Myocyte (in vitro differentiated cells): ENCODE data around the gene SYNDIG1. TPM values are rescaled to one million over a fixed set of nuclear protein-coding genes. Genes with fewer than 3 reads are reported as not detected.

Experiments
- DNase-seq: peaks from one replicate; pipeline ENCODE4 v3.0.0-alpha.2; 2012; ENCODE audit warnings: low read depth
- total RNA-seq: library from RNA; depleted of rRNA; stranded (reverse); fragments of >200 nt; gene quantifications from 2 replicates; pipeline ENCODE4 v1.2.3, GENCODE V29; 2014

SYNDIG1 gene
- total RNA-seq, 1 donor from 2014 or later, result not detected

- no peak for DNase-seq
These were observed 53.3 kb downstream of the SYNDIG1 start for GRCh38 chr20:24522452-24523330.

DNA sequence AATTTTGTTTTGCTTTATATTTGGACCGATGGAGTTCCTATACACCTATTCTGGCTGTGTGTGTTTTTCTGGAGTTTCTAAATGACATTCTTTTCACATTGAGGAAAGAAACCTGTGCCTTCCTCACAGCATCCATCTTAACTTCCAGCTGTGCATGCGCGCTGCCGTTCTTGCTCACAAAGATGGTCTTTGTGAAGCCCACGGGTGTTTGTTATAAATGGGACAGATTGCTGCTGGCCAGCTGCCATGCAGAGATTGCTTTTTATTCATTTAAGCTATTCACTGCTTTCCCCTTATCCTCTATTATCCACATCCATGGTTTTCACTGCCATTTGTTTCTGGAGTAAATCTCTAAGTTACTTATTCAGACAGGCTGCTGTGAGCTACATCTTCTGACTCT is 54.2 kb downstream of the SYNDIG1 start:
- no peak for DNase-seq

- DNase-seq, result no peak
These were observed 59.3 kb downstream of the SYNDIG1 start for GRCh38 chr20:24528583-24529368.

DNA sequence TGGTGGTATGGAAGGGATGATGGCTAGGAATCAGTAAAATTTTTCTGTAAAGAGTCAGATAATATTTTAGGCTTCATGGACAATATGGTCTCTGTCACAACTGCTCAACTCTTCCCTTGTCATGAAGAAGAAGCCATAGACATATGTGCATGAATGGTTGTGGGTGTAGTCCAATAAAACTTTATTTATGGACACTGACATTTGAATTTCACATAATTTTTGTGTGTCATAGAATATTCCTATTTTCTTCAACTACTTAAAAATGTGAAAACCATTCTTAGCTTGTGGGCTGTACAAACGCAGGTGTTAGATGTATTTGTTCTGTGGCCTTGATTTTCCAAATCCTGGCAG is 59.9 kb downstream of the SYNDIG1 start:
- no peak for DNase-seq

- DNase-seq, result no peak
These were observed 60.8 kb downstream of the SYNDIG1 start for GRCh38 chr20:24530131-24530680.

- no peak for DNase-seq
These were observed 61.8 kb downstream of the SYNDIG1 start for GRCh38 chr20:24531202-24531601.

- no peak for DNase-seq
These were observed 62.4 kb downstream of the SYNDIG1 start for GRCh38 chr20:24531631-24532419.

DNA sequence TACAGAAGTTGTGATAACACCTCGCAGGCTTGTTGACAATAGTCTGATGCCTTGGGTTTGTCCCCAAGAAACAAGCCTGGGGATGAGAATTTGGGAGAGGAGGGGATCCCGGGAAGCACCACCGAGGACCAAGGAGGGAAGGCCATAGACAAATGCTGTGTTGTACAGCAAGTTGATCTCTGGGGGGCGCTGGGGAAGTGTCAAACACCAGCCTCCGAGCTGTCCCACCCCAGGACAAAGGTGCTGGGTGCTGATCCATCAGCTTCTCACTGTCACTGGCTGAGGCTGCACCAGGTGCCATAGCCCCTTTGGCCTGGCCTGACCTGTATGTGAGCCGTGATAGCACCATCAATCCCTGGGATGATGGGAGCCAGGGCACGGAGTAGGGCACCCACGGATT is 64.0 kb downstream of the SYNDIG1 start:
- no peak for DNase-seq

GRCh38 chr20:24534282-24534681 is 64.9 kb downstream of the SYNDIG1 start:
- no peak for DNase-seq

GRCh38 chr20:24535941-24536730 is 66.7 kb downstream of the SYNDIG1 start:
- DNase-seq, result no peak

GRCh38 chr20:24537210-24537609 is 67.8 kb downstream of the SYNDIG1 start:
- no peak for DNase-seq

DNA sequence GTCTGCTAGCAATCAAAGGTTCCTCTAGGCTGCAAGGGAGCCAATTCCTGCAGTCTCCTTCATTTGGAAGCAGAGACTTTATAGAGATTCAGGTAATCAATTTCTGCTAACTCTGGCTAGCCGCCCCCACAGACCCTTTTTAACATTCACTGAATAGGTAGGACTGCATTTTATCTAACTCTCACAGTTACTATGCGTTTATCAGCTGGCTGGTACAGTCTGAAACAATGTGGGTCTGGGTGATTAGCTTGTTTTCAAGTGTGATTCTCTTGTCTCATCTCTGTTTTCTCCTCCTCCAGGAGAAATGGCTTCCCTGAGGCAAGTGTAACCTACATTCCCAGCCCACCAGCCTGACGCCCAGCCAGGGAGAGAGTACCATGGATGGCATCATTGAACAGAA is 73.3 kb downstream of the SYNDIG1 start:
- no peak for DNase-seq

- no peak for DNase-seq
These were observed 73.7 kb downstream of the SYNDIG1 start for GRCh38 chr20:24543168-24543567.

DNA sequence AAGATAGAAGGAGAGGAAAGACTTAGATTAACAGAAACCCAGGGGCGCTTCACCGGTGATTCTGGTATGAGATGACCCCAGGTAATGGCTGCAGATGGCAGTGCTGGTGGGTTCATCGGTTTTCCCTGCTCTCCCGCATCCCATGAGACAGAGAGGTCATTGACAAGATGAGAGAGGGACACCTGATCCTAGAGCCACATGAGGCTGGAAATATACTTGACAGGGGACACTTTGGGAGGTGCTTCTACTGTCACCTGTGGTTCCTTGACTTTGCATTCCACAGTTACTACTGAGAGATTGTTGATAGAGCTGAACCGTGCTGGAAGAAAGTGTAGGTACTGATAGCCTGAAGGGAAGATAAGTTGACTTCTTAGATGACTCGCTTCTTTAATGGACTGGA is 74.3 kb downstream of the SYNDIG1 start:
- DNase-seq, result no peak

- no peak for DNase-seq
These were observed 74.9 kb downstream of the SYNDIG1 start for GRCh38 chr20:24544371-24544770.

- DNase-seq, result no peak
These were observed 75.7 kb downstream of the SYNDIG1 start for GRCh38 chr20:24545168-24545567.

DNA sequence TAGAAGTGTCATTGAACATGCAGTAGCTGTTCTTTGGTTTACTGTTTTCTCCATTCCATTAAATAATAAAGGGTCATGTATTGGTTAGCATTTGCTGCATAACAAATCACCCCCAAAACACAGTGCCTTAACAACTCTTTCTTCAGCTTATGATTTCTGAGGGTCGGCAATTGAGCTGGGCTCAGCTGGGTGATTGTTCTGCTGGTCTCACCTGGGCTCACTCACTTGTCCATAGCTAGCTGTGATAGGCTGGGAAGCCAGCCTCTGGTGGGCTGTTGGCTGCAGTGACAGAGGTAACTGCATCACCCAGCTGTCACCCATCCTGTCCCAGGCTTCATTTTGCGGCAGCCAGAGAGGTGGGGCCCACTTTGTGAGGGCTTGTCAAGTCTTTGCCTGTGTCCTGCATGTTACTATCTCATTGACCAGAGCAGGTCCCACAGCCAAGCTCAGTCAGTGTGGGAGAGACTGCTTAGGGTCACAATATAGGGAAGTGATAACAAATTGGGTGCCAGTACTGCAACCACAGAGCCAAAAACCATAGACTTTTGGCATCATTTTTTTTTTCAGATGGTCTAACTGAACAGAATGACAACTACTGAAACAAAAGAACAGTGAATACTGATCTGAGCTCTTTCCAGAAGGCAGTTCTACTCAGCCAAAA is 76.9 kb downstream of the SYNDIG1 start:
- no peak for DNase-seq

DNA sequence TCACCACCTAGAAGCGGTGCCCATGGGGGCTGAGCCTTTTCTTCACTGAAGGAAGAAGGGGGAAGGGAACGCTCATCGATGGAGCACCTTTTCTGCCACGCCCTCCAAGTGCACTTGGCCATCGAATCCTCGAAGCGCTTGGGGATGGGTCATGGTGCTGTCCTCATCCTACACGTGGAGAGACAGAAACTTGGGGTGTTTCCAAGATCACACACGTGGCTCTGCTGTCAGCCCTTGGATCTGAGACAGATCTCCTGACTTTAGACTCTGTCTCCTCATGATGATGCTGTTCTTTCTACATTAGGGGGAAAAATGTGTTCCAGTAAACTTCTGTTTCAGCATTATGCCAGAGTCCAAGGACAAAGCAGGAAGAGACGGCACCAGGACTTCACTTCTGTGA is 78.5 kb downstream of the SYNDIG1 start:
- no peak for DNase-seq

DNA sequence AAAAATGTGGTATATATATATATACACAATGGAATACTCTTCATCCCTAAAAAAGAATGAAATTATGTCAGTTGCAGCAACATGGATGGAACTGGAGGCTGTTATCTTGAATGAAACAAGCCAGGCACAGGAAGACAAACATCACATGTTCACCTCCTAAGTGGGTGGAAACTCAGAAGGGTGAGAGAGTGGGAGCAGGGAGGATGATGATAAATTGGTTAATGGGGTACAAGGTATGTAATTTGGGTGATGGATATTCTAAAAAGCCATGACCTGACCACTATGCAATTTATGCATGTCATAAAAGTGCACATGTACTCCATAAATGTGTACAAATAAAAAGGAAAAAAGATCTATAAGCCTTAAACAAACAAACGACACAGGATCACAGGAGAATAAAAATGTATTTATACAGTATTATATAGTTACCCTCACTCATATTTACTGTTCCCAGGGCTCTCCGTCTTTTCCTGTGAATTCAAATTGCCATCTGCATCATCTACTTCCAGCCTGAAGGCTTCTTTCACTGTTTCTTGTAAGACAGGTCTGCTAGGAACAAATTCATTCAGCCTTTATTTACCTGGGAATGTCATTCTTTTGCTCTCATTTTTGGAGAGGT is 89.8 kb downstream of the SYNDIG1 start:
- DNase-seq, result no peak
